HG02981 (cell line): ENCODE data around the gene SMCO1.
"Not testable (repeated sequence)": the region's sequence is repeated elsewhere in the genome, so short reads cannot be mapped to it uniquely, and the experiment has no call there.

Experiments used
- ATAC-seq: cut with Tn5 transposase; IDR thresholded peaks from one replicate; pipeline ENCODE4 v1.9.1; 2021; ENCODE audit warnings: mild to moderate bottlenecking, moderate library complexity; ENCODE audit not compliant: unreplicated experiment

SMCO1 gene

GRCh38 chr3:196496183-196496582 lies 19.0 kb downstream of the SMCO1 start:
- ATAC-seq: no peak

GRCh38 chr3:196493292-196493691 lies 21.9 kb downstream of the SMCO1 start:
- no peak for ATAC-seq

GRCh38 chr3:196492080-196492479 lies 23.1 kb downstream of the SMCO1 start:
- ATAC-seq: no peak

GRCh38 chr3:196489747-196490146 lies 25.4 kb downstream of the SMCO1 start:
- ATAC-seq: no peak

GRCh38 chr3:196486263-196486662 lies 28.9 kb downstream of the SMCO1 start:
- no peak for ATAC-seq

DNA sequence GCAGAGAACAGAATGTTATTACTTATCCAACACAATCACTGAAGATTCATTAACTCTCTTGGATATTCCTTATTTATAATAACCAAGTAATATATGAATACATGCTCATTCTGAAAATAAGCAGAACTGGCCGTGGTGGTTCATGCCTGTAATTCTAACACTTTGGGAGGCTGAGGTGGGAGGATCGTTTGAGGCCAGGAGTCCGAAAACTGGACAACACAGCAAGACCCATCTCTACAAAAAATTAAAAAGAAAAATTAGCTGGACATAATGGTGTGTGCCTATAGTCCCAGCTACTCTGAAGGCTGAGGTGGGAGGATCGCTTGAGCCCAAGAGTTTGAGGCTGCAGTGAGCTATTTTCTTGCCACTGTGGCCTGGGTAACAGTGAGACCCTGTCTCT lies 37.5 kb downstream of the SMCO1 start:
- no peak for ATAC-seq

DNA sequence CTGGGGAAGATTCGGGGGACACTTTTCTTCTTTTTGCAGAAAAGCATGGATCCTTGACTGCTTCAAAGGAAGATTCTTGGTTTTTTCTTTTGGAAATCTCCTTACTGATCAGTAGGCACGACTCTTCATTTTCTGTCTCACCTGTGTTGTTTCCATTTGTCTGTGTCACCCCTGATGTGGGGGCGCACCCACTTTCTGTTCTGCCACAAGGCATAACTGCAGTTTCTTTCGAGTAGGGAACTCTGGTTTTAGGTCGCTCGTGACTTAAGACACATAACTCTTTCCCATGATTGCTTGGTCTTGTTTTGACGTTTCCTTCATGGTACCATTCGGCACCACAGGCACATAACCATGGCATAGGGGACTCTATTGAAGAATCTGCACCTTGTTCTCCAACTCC lies 42.9 kb downstream of the SMCO1 start:
- ATAC-seq: no peak

GRCh38 chr3:196471551-196471950 lies 43.6 kb downstream of the SMCO1 start:
- no peak for ATAC-seq

DNA sequence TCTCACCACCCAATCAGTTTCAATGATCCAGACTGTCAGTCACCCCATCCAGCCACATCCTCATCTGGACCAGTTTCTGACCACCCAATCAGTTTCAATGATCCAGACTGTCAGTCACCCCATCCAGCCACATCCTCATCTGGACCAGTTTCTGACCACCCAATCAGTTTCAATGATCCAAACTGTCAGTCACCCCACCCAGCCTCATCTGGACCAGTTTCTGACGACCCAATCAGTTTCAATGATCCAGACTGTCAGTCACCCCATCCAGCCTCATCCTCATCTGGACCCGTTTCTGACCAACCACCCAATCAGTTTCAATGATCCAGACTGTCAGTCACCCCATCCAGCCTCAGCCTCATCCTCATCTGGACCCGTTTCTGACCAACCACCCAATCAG lies 45.0 kb downstream of the SMCO1 start:
- ATAC-seq: not testable (repeated sequence)

- ATAC-seq: no peak
Measured at GRCh38 chr3:196463804-196464203, 51.3 kb downstream of the SMCO1 start.

DNA sequence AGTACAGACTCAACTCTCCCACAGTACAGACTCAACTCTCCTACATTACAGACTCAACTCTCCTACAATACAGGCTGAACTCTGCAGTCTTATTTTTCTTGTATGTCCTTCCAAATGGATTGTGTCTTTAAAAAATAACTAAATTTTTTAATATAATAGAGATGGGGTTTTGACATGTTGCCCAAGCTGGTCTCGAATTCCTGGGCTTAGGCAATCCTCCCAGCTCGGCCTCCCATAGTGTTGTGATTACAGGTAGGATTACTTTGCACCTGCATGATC lies 51.7 kb downstream of the SMCO1 start:
- ATAC-seq: no peak

DNA sequence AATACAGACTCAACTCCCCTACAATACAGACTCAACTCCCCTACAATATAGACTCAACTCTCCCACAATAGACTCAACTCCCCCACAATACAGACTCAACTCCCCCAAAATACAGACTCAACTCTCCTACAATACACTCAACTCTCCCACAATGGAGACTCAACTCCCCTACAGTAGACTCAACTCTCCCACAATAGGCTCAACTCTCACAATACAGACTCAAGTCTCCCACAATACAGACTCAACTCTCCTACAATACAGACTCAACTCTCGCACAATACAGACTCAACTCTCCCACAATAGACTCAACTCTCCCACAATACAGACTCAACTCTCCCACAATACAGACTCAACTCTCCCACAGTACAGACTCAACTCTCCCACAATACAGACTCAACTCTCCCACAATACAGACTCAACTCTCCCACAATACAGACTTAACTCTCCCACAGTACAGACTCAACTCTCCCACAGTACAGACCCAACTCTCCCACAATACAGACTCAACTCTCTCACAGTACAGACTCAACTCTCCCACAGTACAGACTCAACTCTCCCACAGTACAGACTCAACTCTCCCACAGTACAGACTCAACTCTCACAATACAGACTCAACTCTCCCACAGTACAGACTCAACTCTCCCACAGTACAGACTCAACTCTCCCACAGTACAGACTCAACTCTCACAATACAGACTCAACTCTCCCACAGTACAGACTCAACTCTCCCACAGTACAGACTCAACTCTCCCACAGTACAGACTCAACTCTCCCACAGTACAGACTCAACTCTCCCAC lies 52.3 kb downstream of the SMCO1 start:
- not testable (repeated sequence) for ATAC-seq

GRCh38 chr3:196458063-196458462 lies 57.1 kb downstream of the SMCO1 start:
- no peak for ATAC-seq

- not testable (repeated sequence) for ATAC-seq
Measured at GRCh38 chr3:196457470-196457869, 57.7 kb downstream of the SMCO1 start.
